SK-N-SH (cell line): Measurements from ENCODE around the gene EXD1. TPM values are rescaled to one million over a fixed set of nuclear protein-coding genes. Genes with fewer than 3 reads are reported as not detected.

ENCODE experiments used
- CTCF ChIA-PET: fragments of 300-600, 350-600 bp; formaldehyde crosslinking; extraction: SDS; loops from one replicate; lab custom pipeline; 2021; lab: Yijun Ruan, JAX
- POLR2A ChIA-PET: fragments of 350-600 bp; sonication (Branson Sonifier 250); formaldehyde crosslinking; extraction: SDS; loops from one replicate; lab custom pipeline; 2020; ENCODE audit warnings: antibody characterized with exemption, inconsistent platforms; lab: Yijun Ruan, JAX
- DNase-seq: peaks from one replicate; pipeline ENCODE4 v3.0.0; 2012
- H2AFZ ChIP-seq: fragments of 200-600 bp; sonication (generic); 2 replicates; pipeline ENCODE4 v1.8.1; 2016; ENCODE audit warnings: antibody characterized with exemption, mild to moderate bottlenecking, low read depth
- H3F3A ChIP-seq: fragments of 200-600 bp; sonication (generic); replicated peaks from 2 replicates; pipeline ENCODE3; 2016; ENCODE audit warnings: antibody characterized with exemption, mild to moderate bottlenecking; ENCODE audit not compliant: insufficient read depth
- H3K27ac ChIP-seq, 2 experiments: fragments of 200-500 bp in 1 of 2; fragments of 200-600 bp in 1 of 2; sonication (Bioruptor generic) in 1 of 2; sonication (generic), shearing (Covaris generic) in 1 of 2; 2 replicates each; pipeline versions ENCODE4 v1.5.1 to v1.6.1; 2014 to 2016; ENCODE audit warnings: low read depth in 2 of 2, inconsistent platforms in 1 of 2, low read length in 1 of 2, mild to moderate bottlenecking in 1 of 2, mixed read lengths in 1 of 2
- H3K27me3 ChIP-seq: fragments of 200-600 bp; sonication (generic), shearing (Covaris generic); 2 replicates; pipeline ENCODE4 v1.6.1; 2016; ENCODE audit warnings: mixed run types; ENCODE audit not compliant: insufficient read depth
- H3K36me3 ChIP-seq, 2 experiments: fragments of 200-500 bp in 1 of 2; fragments of 200-600 bp in 1 of 2; sonication (Bioruptor generic) in 1 of 2; sonication (generic) in 1 of 2; replicated peaks in 1 of 2; 2 replicates each; pipeline versions ENCODE3 to v1.5.1; 2014 to 2016; ENCODE audit warnings: low read length in 1 of 2, mild to moderate bottlenecking in 1 of 2; ENCODE audit not compliant: insufficient read depth in 2 of 2, control insufficient read depth in 1 of 2
- H3K4me1 ChIP-seq, 2 experiments: fragments of 200-500 bp in 1 of 2; fragments of 200-600 bp in 1 of 2; sonication (Bioruptor generic) in 1 of 2; sonication (generic), shearing (Covaris generic) in 1 of 2; 2 replicates each; pipeline versions ENCODE4 v1.5.1 to v1.6.1; 2014 to 2016; ENCODE audit warnings: low read depth in 1 of 2, low read length in 1 of 2, mixed run types in 1 of 2; ENCODE audit not compliant: insufficient read depth in 2 of 2, control insufficient read depth in 1 of 2
- H3K4me2 ChIP-seq: fragments of 200-600 bp; sonication (generic), shearing (Covaris generic); 2 replicates; pipeline ENCODE4 v1.6.1; 2017; ENCODE audit warnings: mixed run types
- H3K4me3 ChIP-seq, 2 experiments: fragments of 200-500 bp in 1 of 2; fragments of 200-600 bp in 1 of 2; sonication (Bioruptor generic) in 1 of 2; sonication (generic), shearing (Covaris generic) in 1 of 2; 2 replicates each; pipeline versions ENCODE4 v1.5.1 to v1.8.1; 2014 to 2016; ENCODE audit warnings: low read depth in 2 of 2, inconsistent platforms in 1 of 2, low read length in 1 of 2, mild to moderate bottlenecking in 1 of 2, mixed read lengths in 1 of 2, moderate library complexity in 1 of 2
- H3K79me2 ChIP-seq: fragments of 200-600 bp; sonication (generic); 2 replicates; pipeline ENCODE4 v1.8.1; 2017; ENCODE audit warnings: mild to moderate bottlenecking; ENCODE audit not compliant: insufficient read depth
- H3K9ac ChIP-seq: fragments of 200-600 bp; sonication (generic); 2 replicates; pipeline ENCODE4 v1.6.1; 2017; ENCODE audit warnings: mixed run types
- H3K9me2 ChIP-seq: fragments of 200-600 bp; sonication (generic); 2 replicates; pipeline ENCODE4 v1.6.1; 2017; ENCODE audit warnings: mixed run types
- H3K9me3 ChIP-seq: fragments of 200-600 bp; sonication (generic); 2 replicates; pipeline ENCODE4 v1.6.1; 2017; ENCODE audit warnings: mixed run types, mild to moderate bottlenecking, moderate library complexity
- H4K20me1 ChIP-seq: fragments of 200-600 bp; sonication (generic); 2 replicates; pipeline ENCODE4 v1.6.1; 2017; ENCODE audit warnings: mild to moderate bottlenecking, mixed run types; ENCODE audit not compliant: insufficient read depth
- ELF1 ChIP-seq: IDR thresholded peaks from 2 replicates; pipeline ENCODE4 v1.4.0; 2012
- EZH2phosphoT487 ChIP-seq: fragments of 200-600 bp; sonication (generic); IDR thresholded peaks from 2 replicates; pipeline ENCODE4 v1.6.1; 2017; ENCODE audit warnings: low read depth, mixed run types, mild to moderate bottlenecking, antibody characterized with exemption, moderate library complexity, borderline replicate concordance
- FOSL2 ChIP-seq: IDR thresholded peaks from 2 replicates; pipeline ENCODE4 v1.4.0; 2012; ENCODE audit warnings: low read depth, mild to moderate bottlenecking, moderate library complexity, borderline replicate concordance
- FOXM1 ChIP-seq: IDR thresholded peaks from 2 replicates; pipeline ENCODE4 v1.4.0; 2012; ENCODE audit warnings: low read depth, mild to moderate bottlenecking
- GATA2 ChIP-seq: sonication (generic); formaldehyde crosslinking; IDR thresholded peaks from 2 replicates; pipeline ENCODE4 v1.5.0; 2020; ENCODE audit warnings: mild to moderate bottlenecking, missing genetic modification reagents
- MEF2A ChIP-seq: IDR thresholded peaks from 2 replicates; pipeline ENCODE4 v1.4.0; 2012; ENCODE audit warnings: low read depth, borderline replicate concordance
- NRF1 ChIP-seq: IDR thresholded peaks from 2 replicates; pipeline ENCODE4 v1.6.1; 2012; ENCODE audit warnings: low read depth, mild to moderate bottlenecking, low read length
- SIN3A ChIP-seq: IDR thresholded peaks from 2 replicates; pipeline ENCODE4 v1.6.1; 2012; ENCODE audit warnings: low read depth, mild to moderate bottlenecking, low read length, moderate library complexity, borderline replicate concordance
- SMC3 ChIP-seq: IDR thresholded peaks from 2 replicates; pipeline ENCODE4 v1.6.1; 2012; ENCODE audit warnings: low read depth, low read length, improper control_type of control experiment
- TEAD4 ChIP-seq: IDR thresholded peaks from 2 replicates; pipeline ENCODE4 v1.4.0; 2012; ENCODE audit warnings: mild to moderate bottlenecking, borderline replicate concordance; ENCODE audit not compliant: insufficient read depth
- USF2 ChIP-seq: fragments of 150-350 bp; IDR thresholded peaks from 2 replicates; pipeline ENCODE4 v1.6.1; 2017; ENCODE audit warnings: antibody characterized with exemption, low read length, low read depth, borderline replicate concordance
- YY1 ChIP-seq: IDR thresholded peaks from 2 replicates; pipeline ENCODE4 v1.4.0; 2012; ENCODE audit warnings: low read depth, mild to moderate bottlenecking
- WGBS: methylation state at CpG from one replicate; pipeline ENCODE4 v1.1.6; 2017; ENCODE audit warnings: low lambda C conversion rate; 5-methylcytosine and 5-hydroxymethylcytosine counted together
- polyA plus RNA-seq, 3 experiments: library from polyadenylated mRNA; depleted of rRNA; stranded (reverse); fragments of >200 nt; gene quantifications; 2 replicates each; pipeline ENCODE4 v1.2.3, GENCODE V29; 2012
- TF ChIP-seq, protein P1 (sequence below): IDR thresholded peaks from 2 replicates; pipeline ENCODE4 v1.6.1; 2012; ENCODE audit warnings: mild to moderate bottlenecking, low read depth, low read length, moderate library complexity

EXD1 gene
- polyA plus RNA-seq, 1 of the 3 experiments (the other 2 are of a cell fraction) = 0.07 TPM

DNA sequence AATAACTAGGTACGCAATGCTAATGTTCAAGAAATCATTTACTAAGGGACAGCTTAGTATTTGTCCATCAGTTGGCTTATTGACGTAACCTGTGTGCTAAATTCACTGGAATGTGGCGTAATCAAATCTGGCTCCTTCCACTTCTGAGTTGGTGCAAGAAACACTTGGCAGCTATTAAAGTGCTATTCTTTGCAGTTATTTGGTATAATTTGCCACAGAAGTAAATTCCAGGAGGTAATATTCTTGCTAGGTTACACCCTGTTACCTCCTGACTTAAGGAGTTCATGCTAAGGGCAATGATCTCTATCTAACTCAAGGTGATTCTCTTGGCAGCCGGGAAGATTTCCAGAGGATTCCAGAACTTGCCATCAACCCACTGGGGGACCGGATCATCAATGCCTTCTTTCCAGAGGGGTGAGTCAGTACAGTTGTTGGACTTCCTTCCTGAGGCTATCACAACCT lies 26.1 kb upstream of the EXD1 start:
- Histone ChIP-seq H3K36me3 (peaks cover 18 to 33% of the 10 kb centered on the region in 2 experiments), H3K4me3 (no peak overlapping the region), H3F3A (no peaks in the 10 kb centered on the region), H2AFZ (no peak overlapping the region)
- POLR2A ChIA-PET = interaction anchor here (0.6 kb wide), 1 partner anchor 72 kb away, joined by 3 read pairs; no protein-coding TSS in a partner anchor
- no peak for TF ChIP-seq FOXM1
- TF ChIP-seq EZH2phosphoT487 = no peak
- TF ChIP-seq YY1 = no peak
- TF ChIP-seq SMC3 = no peak
- TF ChIP-seq FOSL2 = no peak
- TF ChIP-seq, protein P1, sequence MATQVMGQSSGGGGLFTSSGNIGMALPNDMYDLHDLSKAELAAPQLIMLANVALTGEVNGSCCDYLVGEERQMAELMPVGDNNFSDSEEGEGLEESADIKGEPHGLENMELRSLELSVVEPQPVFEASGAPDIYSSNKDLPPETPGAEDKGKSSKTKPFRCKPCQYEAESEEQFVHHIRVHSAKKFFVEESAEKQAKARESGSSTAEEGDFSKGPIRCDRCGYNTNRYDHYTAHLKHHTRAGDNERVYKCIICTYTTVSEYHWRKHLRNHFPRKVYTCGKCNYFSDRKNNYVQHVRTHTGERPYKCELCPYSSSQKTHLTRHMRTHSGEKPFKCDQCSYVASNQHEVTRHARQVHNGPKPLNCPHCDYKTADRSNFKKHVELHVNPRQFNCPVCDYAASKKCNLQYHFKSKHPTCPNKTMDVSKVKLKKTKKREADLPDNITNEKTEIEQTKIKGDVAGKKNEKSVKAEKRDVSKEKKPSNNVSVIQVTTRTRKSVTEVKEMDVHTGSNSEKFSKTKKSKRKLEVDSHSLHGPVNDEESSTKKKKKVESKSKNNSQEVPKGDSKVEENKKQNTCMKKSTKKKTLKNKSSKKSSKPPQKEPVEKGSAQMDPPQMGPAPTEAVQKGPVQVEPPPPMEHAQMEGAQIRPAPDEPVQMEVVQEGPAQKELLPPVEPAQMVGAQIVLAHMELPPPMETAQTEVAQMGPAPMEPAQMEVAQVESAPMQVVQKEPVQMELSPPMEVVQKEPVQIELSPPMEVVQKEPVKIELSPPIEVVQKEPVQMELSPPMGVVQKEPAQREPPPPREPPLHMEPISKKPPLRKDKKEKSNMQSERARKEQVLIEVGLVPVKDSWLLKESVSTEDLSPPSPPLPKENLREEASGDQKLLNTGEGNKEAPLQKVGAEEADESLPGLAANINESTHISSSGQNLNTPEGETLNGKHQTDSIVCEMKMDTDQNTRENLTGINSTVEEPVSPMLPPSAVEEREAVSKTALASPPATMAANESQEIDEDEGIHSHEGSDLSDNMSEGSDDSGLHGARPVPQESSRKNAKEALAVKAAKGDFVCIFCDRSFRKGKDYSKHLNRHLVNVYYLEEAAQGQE = no peak
- TF ChIP-seq, all 33 proteins: peak for 0
- Histone ChIP-seq H4K20me1 (no peaks in the 10 kb centered on the region), H3K27me3 (no peaks in the 10 kb centered on the region), H3K79me2 (no peaks in the 10 kb centered on the region), H3K4me2 (no peak overlapping the region), H3K9me2 (no peaks in the 10 kb centered on the region), H3K27ac (no peak overlapping the region), H3K4me1 (no peaks in the 10 kb centered on the region), H3K9me3 (no peaks in the 10 kb centered on the region), H3K9ac (no peak overlapping the region)
- CTCF ChIA-PET = no interaction called here
- no peak for DNase-seq
- 74% methylated on average over 5 of the region's 5 CpGs for WGBS

GRCh38 chr15:41256103-41256502 lies 25.5 kb upstream of the EXD1 start:
- ChIA-PET POLR2A (no interaction called here), CTCF (no interaction called here)
- TF ChIP-seq GATA2 (CRISPR knock-in tag) (no peak), NRF1 (no peak), USF2 (no peak), TEAD4 (no peak), ELF1 (no peak), SIN3A (no peak), MEF2A (no peak)
- Histone ChIP-seq H3K79me2 (no peaks in the 10 kb centered on the region), H3K9ac (no peak overlapping the region), H3K27me3 (no peaks in the 10 kb centered on the region), H2AFZ (no peak overlapping the region), H3K36me3 (peaks cover 18 to 34% of the 10 kb centered on the region in 2 experiments), H3K4me2 (no peak overlapping the region), H4K20me1 (no peaks in the 10 kb centered on the region), H3K4me1 (no peaks in the 10 kb centered on the region), H3K4me3 (no peak overlapping the region), H3K9me3 (no peaks in the 10 kb centered on the region), H3K9me2 (no peaks in the 10 kb centered on the region), H3K27ac (no peak overlapping the region), H3F3A (no peaks in the 10 kb centered on the region)
- WGBS = 89% methylated on average over 3 of the region's 3 CpGs
- no peak for DNase-seq
